OCI-LY7 (cell line): Measurements from ENCODE around the gene COL4A1. TPM values are rescaled to one million over a fixed set of nuclear protein-coding genes. Genes with fewer than 3 reads are reported as not detected.

ENCODE experiments used
- BruUV-seq: library from RNA; stranded (reverse); fragments of 400-500 nt; replicated peaks from 2 replicates; lab custom pipeline; 2021; lab: Mats Ljungman, UMichigan
- CTCF ChIA-PET: fragments of 300-600 bp; sonication (Branson Sonifier 250); formaldehyde crosslinking; loops from one replicate; lab custom pipeline; 2022; ENCODE audit warnings: antibody characterized with exemption; ENCODE audit not compliant: unreplicated experiment; lab: Charles Lee
- POLR2A ChIA-PET: fragments of 300-600 bp; sonication (Branson Sonifier 250); formaldehyde crosslinking; loops from one replicate; lab custom pipeline; 2022; ENCODE audit warnings: antibody characterized with exemption; lab: Charles Lee
- DNase-seq: peaks from one replicate; pipeline ENCODE4 v3.0.0-alpha.2; 2015; ENCODE audit warnings: low spot score
- H2AFZ ChIP-seq: fragments of 200-600 bp; sonication (generic), shearing (Covaris generic); 2 replicates; pipeline ENCODE4 v1.6.1; 2014; ENCODE audit warnings: mild to moderate bottlenecking, antibody characterized with exemption, low read length, moderate library complexity
- H3K27ac ChIP-seq: fragments of 200-600 bp; sonication (generic); 2 replicates; pipeline ENCODE4 v1.5.1; 2014; ENCODE audit warnings: mixed run types, low read depth, mild to moderate bottlenecking, moderate library complexity, low read length, inconsistent platforms; ENCODE audit not compliant: poor library complexity, severe bottlenecking
- H3K36me3 ChIP-seq: fragments of 200-600 bp; sonication (generic); 2 replicates; pipeline ENCODE4 v1.6.1; 2014; ENCODE audit warnings: mild to moderate bottlenecking, antibody characterized with exemption, low read length, moderate library complexity, mixed read lengths; ENCODE audit not compliant: insufficient read depth
- H3K4me1 ChIP-seq: fragments of 200-600 bp; sonication (generic); 2 replicates; pipeline ENCODE4 v1.5.1; 2014; ENCODE audit warnings: mild to moderate bottlenecking, low read length; ENCODE audit not compliant: insufficient read depth, poor library complexity, severe bottlenecking
- H3K4me2 ChIP-seq: fragments of 200-600 bp; sonication (generic); 2 replicates; pipeline ENCODE4 v1.6.1; 2014; ENCODE audit warnings: mild to moderate bottlenecking, low read length
- H3K4me3 ChIP-seq: fragments of 200-600 bp; sonication (generic); 2 replicates; pipeline ENCODE4 v1.5.1; 2014; ENCODE audit warnings: mild to moderate bottlenecking, low read depth, low read length; ENCODE audit not compliant: poor library complexity, severe bottlenecking
- H3K79me2 ChIP-seq: fragments of 200-600 bp; sonication (generic); 2 replicates; pipeline ENCODE4 v1.6.1; 2016; ENCODE audit warnings: low read depth, mild to moderate bottlenecking, low read length, moderate library complexity, mixed read lengths; ENCODE audit not compliant: insufficient read depth
- H3K9me2 ChIP-seq: fragments of 200-600 bp; sonication (generic); 2 replicates; pipeline ENCODE4 v1.6.1; 2016; ENCODE audit warnings: mild to moderate bottlenecking, low read length, mixed read lengths; ENCODE audit not compliant: insufficient read depth
- H3K9me3 ChIP-seq: fragments of 200-600 bp; sonication (generic); 2 replicates; pipeline ENCODE4 v1.6.1; 2014; ENCODE audit warnings: mild to moderate bottlenecking, mixed run types, low read length, mixed read lengths
- H4K20me1 ChIP-seq: fragments of 200-600 bp; sonication (generic); 2 replicates; pipeline ENCODE4 v1.6.1; 2014; ENCODE audit warnings: mild to moderate bottlenecking, antibody characterized with exemption, low read length, moderate library complexity, mixed read lengths; ENCODE audit not compliant: insufficient read depth
- EZH2phosphoT487 ChIP-seq: fragments of 200-600 bp; sonication (generic); IDR thresholded peaks from 2 replicates; pipeline ENCODE4 v1.6.1; 2018; ENCODE audit warnings: low read depth, borderline replicate concordance, mild to moderate bottlenecking, mixed run types, antibody characterized with exemption, low read length, moderate library complexity, mixed read lengths
- intact Hi-C: fragments of 100-400 bp; cut with micrococcal nuclease; formaldehyde crosslinking; loops from one replicate; pipeline ENCODE4 v1.10.0; 2022; ENCODE audit not compliant: unreplicated experiment
- total RNA-seq, 2 experiments: library from RNA; depleted of rRNA in 1 of 2; stranded (reverse); fragments of >200 nt in 1 of 2; shearing (Covaris generic) in 1 of 2; gene quantifications; 2 replicates each; pipeline ENCODE4 v1.2.3, GENCODE V29; 2014 to 2022
- TF ChIP-seq, protein P1 (sequence below): fragments of 200-600 bp; sonication (generic); conservative IDR thresholded peaks from 2 replicates; pipeline ENCODE4 v1.5.1; 2014; ENCODE audit warnings: mild to moderate bottlenecking, antibody characterized with exemption, low read length, moderate library complexity, mixed read lengths

Gene COL4A1
- total RNA-seq, 2 experiments from 2014 or later, result 0.06 TPM; not detected in 1

DNA sequence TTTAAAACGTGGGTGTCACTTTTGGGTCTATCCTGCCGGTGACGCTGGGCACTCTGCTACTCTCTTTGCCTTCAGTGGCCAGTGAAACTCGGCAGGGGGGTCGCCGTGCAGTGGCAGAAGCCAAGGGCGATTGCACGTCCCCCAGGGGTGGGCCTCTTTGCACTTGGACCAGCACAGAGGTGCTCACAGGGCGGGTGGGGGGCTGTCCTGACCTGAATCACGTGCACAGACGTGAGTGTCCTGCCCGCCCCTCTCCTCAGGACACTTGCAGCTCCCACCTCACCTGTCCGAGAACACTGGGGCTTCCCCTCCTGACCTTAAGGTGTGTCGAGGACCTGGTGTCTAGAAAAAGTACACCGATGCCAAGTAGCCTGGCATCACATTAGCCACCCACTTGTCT is 16.1 kb downstream of the COL4A1 start:
- BruUV-seq, result no TSS peak
- no peak for TF ChIP-seq EZH2phosphoT487
- TF ChIP-seq, protein P1, sequence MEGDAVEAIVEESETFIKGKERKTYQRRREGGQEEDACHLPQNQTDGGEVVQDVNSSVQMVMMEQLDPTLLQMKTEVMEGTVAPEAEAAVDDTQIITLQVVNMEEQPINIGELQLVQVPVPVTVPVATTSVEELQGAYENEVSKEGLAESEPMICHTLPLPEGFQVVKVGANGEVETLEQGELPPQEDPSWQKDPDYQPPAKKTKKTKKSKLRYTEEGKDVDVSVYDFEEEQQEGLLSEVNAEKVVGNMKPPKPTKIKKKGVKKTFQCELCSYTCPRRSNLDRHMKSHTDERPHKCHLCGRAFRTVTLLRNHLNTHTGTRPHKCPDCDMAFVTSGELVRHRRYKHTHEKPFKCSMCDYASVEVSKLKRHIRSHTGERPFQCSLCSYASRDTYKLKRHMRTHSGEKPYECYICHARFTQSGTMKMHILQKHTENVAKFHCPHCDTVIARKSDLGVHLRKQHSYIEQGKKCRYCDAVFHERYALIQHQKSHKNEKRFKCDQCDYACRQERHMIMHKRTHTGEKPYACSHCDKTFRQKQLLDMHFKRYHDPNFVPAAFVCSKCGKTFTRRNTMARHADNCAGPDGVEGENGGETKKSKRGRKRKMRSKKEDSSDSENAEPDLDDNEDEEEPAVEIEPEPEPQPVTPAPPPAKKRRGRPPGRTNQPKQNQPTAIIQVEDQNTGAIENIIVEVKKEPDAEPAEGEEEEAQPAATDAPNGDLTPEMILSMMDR, result no peak
- ChIA-PET CTCF (no interaction called here), POLR2A (no interaction called here)
- Histone ChIP-seq H3K4me2 (no peak overlapping the region), H3K27ac (no peak overlapping the region), H2AFZ (no peak overlapping the region), H3K79me2 (no peaks in the 10 kb centered on the region), H3K36me3 (no peaks in the 10 kb centered on the region), H3K4me3 (no peak overlapping the region), H3K9me2 (no peaks in the 10 kb centered on the region), H3K4me1 (no peaks in the 10 kb centered on the region), H3K9me3 (no peaks in the 10 kb centered on the region), H4K20me1 (no peaks in the 10 kb centered on the region)
- intact Hi-C loops, result no loop called here
- DNase-seq, result no peak

DNA sequence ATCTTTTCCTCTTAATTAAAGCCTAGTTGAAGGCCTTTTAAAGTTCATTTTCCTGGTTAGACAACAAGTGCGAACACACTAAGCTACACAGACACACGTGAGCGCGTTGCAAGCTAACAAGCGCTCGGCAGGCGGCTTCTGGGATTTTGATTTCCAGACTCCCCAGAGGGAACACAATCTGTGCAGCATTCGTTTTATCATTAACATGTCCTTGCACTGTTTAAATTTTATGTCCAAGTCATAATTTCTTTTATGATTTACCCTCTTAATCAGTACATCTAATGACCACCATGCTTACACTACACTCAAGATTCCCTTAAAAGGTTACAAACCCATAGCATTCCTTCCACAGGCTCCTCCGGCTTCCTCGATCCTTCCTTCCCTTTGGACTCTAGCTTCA is 16.8 kb downstream of the COL4A1 start:
- no peaks in the 10 kb centered on the region for H4K20me1 ChIP-seq
- intact Hi-C loops, result no loop called here
- H2AFZ ChIP-seq, result no peak overlapping the region
- no peak overlapping the region for H3K4me3 ChIP-seq
- H3K9me3 ChIP-seq, result no peaks in the 10 kb centered on the region
- no peaks in the 10 kb centered on the region for H3K9me2 ChIP-seq
- CTCF ChIA-PET, result no interaction called here
- POLR2A ChIA-PET, result no interaction called here
- no peak overlapping the region for H3K27ac ChIP-seq
- BruUV-seq, result no TSS peak
- no peaks in the 10 kb centered on the region for H3K79me2 ChIP-seq
- no peaks in the 10 kb centered on the region for H3K4me1 ChIP-seq
- H3K36me3 ChIP-seq, result no peaks in the 10 kb centered on the region
- no peak for DNase-seq
- no peak for TF ChIP-seq EZH2phosphoT487
- TF ChIP-seq, protein P1, result no peak
- H3K4me2 ChIP-seq, result no peak overlapping the region

DNA sequence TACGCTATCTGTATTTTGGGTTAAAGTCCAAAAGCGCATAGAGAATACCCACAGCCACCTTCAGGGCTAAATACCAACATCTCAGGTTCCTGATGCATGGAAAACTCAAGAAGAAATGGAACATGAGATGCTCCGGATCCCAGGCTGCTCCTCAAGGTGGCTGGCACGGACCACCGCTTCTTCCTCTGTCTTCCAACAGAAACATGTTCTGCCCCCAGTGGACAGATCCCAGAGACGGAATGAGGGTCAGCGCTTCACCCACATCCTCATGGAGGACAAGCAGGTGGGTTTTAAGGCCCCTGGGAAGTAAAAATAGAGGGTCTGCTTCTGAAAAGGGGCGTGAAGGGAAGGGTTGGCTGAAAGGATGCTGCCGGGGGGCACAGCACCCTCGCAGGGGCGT is 17.3 kb downstream of the COL4A1 start:
- ChIA-PET CTCF (no interaction called here), POLR2A (no interaction called here)
- no peaks in the 10 kb centered on the region for H4K20me1 ChIP-seq
- no peaks in the 10 kb centered on the region for H3K36me3 ChIP-seq
- no peak overlapping the region for H3K4me3 ChIP-seq
- DNase-seq, result no peak
- no peaks in the 10 kb centered on the region for H3K4me1 ChIP-seq
- H2AFZ ChIP-seq, result no peak overlapping the region
- no peak for TF ChIP-seq EZH2phosphoT487
- TF ChIP-seq, protein P1, result no peak
- H3K4me2 ChIP-seq, result no peak overlapping the region
- no peaks in the 10 kb centered on the region for H3K79me2 ChIP-seq
- no peak overlapping the region for H3K27ac ChIP-seq
- H3K9me3 ChIP-seq, result no peaks in the 10 kb centered on the region
- no TSS peak for BruUV-seq
- intact Hi-C loops, result no loop called here
- H3K9me2 ChIP-seq, result no peaks in the 10 kb centered on the region
